ENCODE data around the gene PLEKHH1. TPM values are rescaled to one million over a fixed set of nuclear protein-coding genes. Genes with fewer than 3 reads are reported as not detected.

PLEKHH1 gene
- total RNA-seq, 2 experiments from 2014 or later, result 0.16 to 0.53 TPM

GRCh38 chr14:67497216-67497615 lies 35.9 kb upstream of the PLEKHH1 start:
- H3K27ac ChIP-seq (ENCODE audit: low read depth in 1 of 2, low read length in 2 of 2), result no peak overlapping the region
- no peak overlapping the region for H3K27ac Mint-ChIP-seq
- peaks cover 10% of the 10 kb centered on the region for H3K4me1 Mint-ChIP-seq (ENCODE audit: low read depth)
- CTCF ChIA-PET, result no interaction called here
- TF ChIP-seq CTCF (IDR thresholded peaks at IDR 0.05), result no peak
- H3K9me3 Mint-ChIP-seq, result no peaks in the 10 kb centered on the region
- DNase-seq, result no peak
- H3K4me1 ChIP-seq (ENCODE audit: insufficient read depth, low read length), result no peaks in the 10 kb centered on the region
- no peaks in the 10 kb centered on the region for H3K36me3 ChIP-seq (ENCODE audit: insufficient read depth, low read length)
- H3K27me3 ChIP-seq (ENCODE audit: control insufficient read depth in 1 of 2, insufficient read depth in 2 of 2, low read length in 2 of 2), result no peaks in the 10 kb centered on the region
- peaks cover 7% of the 10 kb centered on the region for H3K36me3 Mint-ChIP-seq (ENCODE audit: low read depth)
- H3K27me3 Mint-ChIP-seq, result no peaks in the 10 kb centered on the region
- intact Hi-C loops (cut with DNase I, micrococcal nuclease), result no loop called here
- H3K4me3 Mint-ChIP-seq, result no peak overlapping the region
- H3K4me3 ChIP-seq (ENCODE audit: low read length), result no peak overlapping the region
- ATAC-seq (ENCODE audit: poor library complexity), result no peak
- POLR2A ChIA-PET, result no interaction called here
- H3K9me3 ChIP-seq (ENCODE audit: control insufficient read depth in 1 of 2, insufficient read depth in 1 of 2, low read length in 2 of 2), result peaks cover 6 to 15% of the 10 kb centered on the region in 2 experiments

- no peak overlapping the region for H3K4me3 Mint-ChIP-seq
- H3K27me3 Mint-ChIP-seq, result no peaks in the 10 kb centered on the region
- Histone ChIP-seq H3K9me3 (ENCODE audit: control insufficient read depth in 1 of 2, insufficient read depth in 1 of 2, low read length in 2 of 2) (peaks cover 6 to 15% of the 10 kb centered on the region in 2 experiments), H3K36me3 (ENCODE audit: insufficient read depth, low read length) (no peaks in the 10 kb centered on the region), H3K4me3 (ENCODE audit: low read length) (no peak overlapping the region), H3K4me1 (ENCODE audit: insufficient read depth, low read length) (no peaks in the 10 kb centered on the region), H3K27me3 (ENCODE audit: control insufficient read depth in 1 of 2, insufficient read depth in 2 of 2, low read length in 2 of 2) (no peaks in the 10 kb centered on the region), H3K27ac (ENCODE audit: low read depth in 1 of 2, low read length in 2 of 2) (no peak overlapping the region)
- POLR2A ChIA-PET, result no interaction called here
- H3K9me3 Mint-ChIP-seq, result no peaks in the 10 kb centered on the region
- DNase-seq, result no peak
- ATAC-seq (ENCODE audit: poor library complexity), result peak; percentile 48
- H3K4me1 Mint-ChIP-seq (ENCODE audit: low read depth), result peaks cover 10% of the 10 kb centered on the region
- no peak for TF ChIP-seq CTCF (IDR thresholded peaks at IDR 0.05)
- H3K27ac Mint-ChIP-seq, result no peak overlapping the region
- peaks cover 6% of the 10 kb centered on the region for H3K36me3 Mint-ChIP-seq (ENCODE audit: low read depth)
- intact Hi-C loops (cut with DNase I, micrococcal nuclease), result no loop called here
- CTCF ChIA-PET, result no interaction called here
Observed at GRCh38 chr14:67497716-67498115, 35.4 kb upstream of the PLEKHH1 start.

GRCh38 chr14:67500981-67501380 lies 32.1 kb upstream of the PLEKHH1 start:
- Mint-ChIP-seq H3K36me3 (ENCODE audit: low read depth) (no peaks in the 10 kb centered on the region), H3K9me3 (no peaks in the 10 kb centered on the region), H3K4me3 (no peak overlapping the region), H3K4me1 (ENCODE audit: low read depth) (peaks cover 10% of the 10 kb centered on the region), H3K27ac (no peak overlapping the region), H3K27me3 (no peaks in the 10 kb centered on the region)
- CTCF ChIA-PET, result no interaction called here
- no peaks in the 10 kb centered on the region for H3K9me3 ChIP-seq (ENCODE audit: control insufficient read depth in 1 of 2, insufficient read depth in 1 of 2, low read length in 2 of 2)
- H3K4me1 ChIP-seq (ENCODE audit: insufficient read depth, low read length), result no peaks in the 10 kb centered on the region
- ATAC-seq (ENCODE audit: poor library complexity) (no peak), DNase-seq (no peak)
- H3K36me3 ChIP-seq (ENCODE audit: insufficient read depth, low read length), result no peaks in the 10 kb centered on the region
- POLR2A ChIA-PET, result no interaction called here
- H3K4me3 ChIP-seq (ENCODE audit: low read length), result no peak overlapping the region
- H3K27ac ChIP-seq (ENCODE audit: low read depth in 1 of 2, low read length in 2 of 2), result no peak overlapping the region
- intact Hi-C loops (cut with DNase I, micrococcal nuclease), result no loop called here
- no peak for TF ChIP-seq CTCF (IDR thresholded peaks at IDR 0.05)
- H3K27me3 ChIP-seq (ENCODE audit: control insufficient read depth in 1 of 2, insufficient read depth in 2 of 2, low read length in 2 of 2), result no peaks in the 10 kb centered on the region

All from CD4-positive, alpha-beta T cell (primary cell).